Activated naive CD4-positive, alpha-beta T cell treated with anti-CD3 and anti-CD28 coated beads, Interleukin-2, amount 50 U/mL, for 24 hours (primary cell): ENCODE measurements around the gene TMEM86B.
A peak's percentile ranks its signal among the peaks of the same experiment; 100 is the strongest.

Experiments
- H3K27ac Mint-ChIP-seq: one replicate; pipeline ENCODE4 v1.8.0; 2021; ENCODE audit warnings: mild to moderate bottlenecking, mixed read lengths
- H3K27me3 Mint-ChIP-seq: one replicate; pipeline ENCODE4 v1.8.0; 2021; ENCODE audit warnings: mixed read lengths
- H3K36me3 Mint-ChIP-seq: one replicate; pipeline ENCODE4 v1.8.0; 2021; ENCODE audit warnings: mixed read lengths
- H3K4me1 Mint-ChIP-seq: one replicate; pipeline ENCODE4 v1.8.0; 2021; ENCODE audit warnings: mixed read lengths
- H3K4me3 Mint-ChIP-seq: one replicate; pipeline ENCODE4 v1.8.0; 2021; ENCODE audit warnings: mild to moderate bottlenecking, mixed read lengths
- H3K9me3 Mint-ChIP-seq: one replicate; pipeline ENCODE4 v1.8.0; 2021; ENCODE audit warnings: mixed read lengths

Gene TMEM86B

GRCh38 chr19:55250262-55251036, 21.9 kb upstream of the TMEM86B start:
- peak overlapping the region; percentile 91 for H3K27ac Mint-ChIP-seq
- H3K9me3 Mint-ChIP-seq, result no peaks in the 10 kb centered on the region
- H3K4me3 Mint-ChIP-seq, result peak overlapping the region; percentile 86
- peaks cover 55% of the 10 kb centered on the region for H3K4me1 Mint-ChIP-seq
- no peaks in the 10 kb centered on the region for H3K27me3 Mint-ChIP-seq
- peaks cover 11% of the 10 kb centered on the region for H3K36me3 Mint-ChIP-seq

GRCh38 chr19:55249841-55250240, 21.3 kb upstream of the TMEM86B start:
- no peaks in the 10 kb centered on the region for H3K9me3 Mint-ChIP-seq
- no peaks in the 10 kb centered on the region for H3K27me3 Mint-ChIP-seq
- H3K36me3 Mint-ChIP-seq, result peaks cover 11% of the 10 kb centered on the region
- peaks cover 52% of the 10 kb centered on the region for H3K4me1 Mint-ChIP-seq
- no peak overlapping the region for H3K27ac Mint-ChIP-seq
- H3K4me3 Mint-ChIP-seq, result no peak overlapping the region

DNA sequence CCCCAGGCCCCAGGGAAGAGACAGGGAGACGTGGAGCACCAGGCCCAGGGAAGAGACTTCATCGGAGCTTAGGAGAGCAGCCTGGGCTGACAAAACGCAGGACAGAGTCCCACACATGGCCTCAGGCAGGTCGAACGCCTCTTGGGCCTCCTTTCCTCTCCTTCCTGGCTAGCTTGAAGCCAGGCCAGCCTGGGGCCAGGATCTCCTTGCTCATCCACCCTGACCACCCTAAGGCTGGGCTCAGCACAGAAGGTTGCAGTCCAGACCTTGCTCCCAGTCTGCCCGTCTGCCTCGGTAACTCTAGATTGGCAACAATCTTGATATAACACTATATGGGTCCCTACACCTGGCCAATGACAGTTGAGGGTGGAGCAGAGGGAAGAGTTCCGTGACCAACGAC, 20.1 kb upstream of the TMEM86B start:
- Mint-ChIP-seq H3K27ac (no peak overlapping the region), H3K27me3 (no peaks in the 10 kb centered on the region), H3K4me3 (no peak overlapping the region), H3K36me3 (peaks cover 9% of the 10 kb centered on the region), H3K9me3 (no peaks in the 10 kb centered on the region), H3K4me1 (peaks cover 43% of the 10 kb centered on the region)

DNA sequence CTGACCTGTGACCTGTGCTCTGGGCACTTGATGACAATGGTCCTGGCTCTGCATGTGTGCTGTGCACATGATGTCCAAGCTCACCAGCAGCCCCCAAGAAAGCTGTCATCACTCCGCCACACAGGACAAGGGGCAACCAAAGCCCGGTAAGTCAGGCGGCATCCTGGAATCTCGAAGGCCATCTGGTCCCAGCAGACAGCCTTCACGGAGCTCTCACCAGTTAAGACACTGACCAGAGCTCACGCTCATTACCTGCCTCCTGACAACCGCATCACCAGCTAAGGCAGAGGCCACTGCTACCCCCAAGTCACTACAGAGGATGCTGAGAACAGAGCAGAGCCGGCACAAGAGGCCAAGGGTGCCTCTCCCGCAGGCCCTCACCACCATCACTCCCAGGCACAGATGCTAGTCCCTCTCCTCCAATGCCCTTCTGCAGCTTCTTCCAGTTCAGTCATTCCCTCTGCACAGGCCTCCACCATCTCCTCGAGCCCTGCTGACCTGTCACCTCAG, 19.7 kb upstream of the TMEM86B start:
- Mint-ChIP-seq H3K36me3 (peaks cover 9% of the 10 kb centered on the region), H3K27me3 (no peaks in the 10 kb centered on the region), H3K27ac (no peak overlapping the region), H3K9me3 (no peaks in the 10 kb centered on the region), H3K4me3 (no peak overlapping the region), H3K4me1 (peaks cover 39% of the 10 kb centered on the region)

- H3K4me3 Mint-ChIP-seq, result no peak overlapping the region
- H3K36me3 Mint-ChIP-seq, result peaks cover 10% of the 10 kb centered on the region
- no peaks in the 10 kb centered on the region for H3K27me3 Mint-ChIP-seq
- H3K4me1 Mint-ChIP-seq, result peaks cover 38% of the 10 kb centered on the region
- H3K9me3 Mint-ChIP-seq, result no peaks in the 10 kb centered on the region
- no peak overlapping the region for H3K27ac Mint-ChIP-seq
Measured at GRCh38 chr19:55247621-55248099, 19.1 kb upstream of the TMEM86B start.

DNA sequence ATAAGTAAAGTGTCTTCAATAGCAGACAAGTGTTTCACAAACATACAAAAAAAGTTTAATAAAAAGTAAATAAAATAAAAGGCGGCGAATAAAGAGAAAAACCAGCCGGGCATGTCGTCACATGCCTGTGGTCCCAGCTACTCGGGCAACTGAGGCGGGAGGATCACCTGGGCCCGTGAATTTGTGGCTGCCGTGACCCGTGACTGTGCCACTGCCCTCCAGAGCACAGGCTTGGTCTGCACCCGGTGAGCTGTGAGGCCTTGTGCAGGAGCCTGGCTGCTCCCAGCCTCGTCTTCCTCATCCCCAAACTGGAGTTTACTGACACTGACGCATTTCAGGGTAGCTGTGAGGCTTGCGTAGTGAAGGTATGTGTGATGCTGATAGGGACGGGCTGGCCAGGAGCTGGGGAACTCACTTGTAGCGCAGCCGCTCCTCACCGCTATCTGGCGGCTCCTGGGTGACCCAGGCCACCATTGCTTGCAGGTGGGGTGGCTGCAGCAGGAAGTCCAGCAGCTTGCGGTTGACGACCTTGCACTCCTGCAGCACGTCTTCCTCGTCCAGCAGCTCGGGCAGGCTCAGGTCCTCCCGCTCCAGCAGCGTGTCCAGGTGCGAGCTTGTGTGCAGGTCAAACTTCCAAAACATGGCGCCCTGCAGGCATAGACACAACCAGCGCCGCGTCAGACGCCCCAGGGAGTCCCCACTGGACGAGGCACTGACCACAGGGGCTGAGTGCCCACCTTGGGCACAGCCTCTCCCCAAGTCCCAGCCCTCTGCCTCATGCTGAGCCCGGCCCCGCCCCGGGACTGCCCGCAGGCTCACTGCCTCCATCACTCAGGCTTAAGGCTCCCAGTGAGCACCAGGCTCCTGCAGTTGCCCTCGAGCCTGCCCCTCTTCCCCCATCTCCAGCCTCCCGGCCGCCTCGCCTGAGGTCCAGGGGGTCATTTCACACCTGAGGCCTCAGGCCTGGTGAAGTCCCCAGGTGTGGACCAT, 18.2 kb upstream of the TMEM86B start:
- Mint-ChIP-seq H3K36me3 (peaks cover 11% of the 10 kb centered on the region), H3K4me3 (no peak overlapping the region), H3K4me1 (peaks cover 31% of the 10 kb centered on the region), H3K9me3 (no peaks in the 10 kb centered on the region), H3K27ac (no peak overlapping the region), H3K27me3 (no peaks in the 10 kb centered on the region)

DNA sequence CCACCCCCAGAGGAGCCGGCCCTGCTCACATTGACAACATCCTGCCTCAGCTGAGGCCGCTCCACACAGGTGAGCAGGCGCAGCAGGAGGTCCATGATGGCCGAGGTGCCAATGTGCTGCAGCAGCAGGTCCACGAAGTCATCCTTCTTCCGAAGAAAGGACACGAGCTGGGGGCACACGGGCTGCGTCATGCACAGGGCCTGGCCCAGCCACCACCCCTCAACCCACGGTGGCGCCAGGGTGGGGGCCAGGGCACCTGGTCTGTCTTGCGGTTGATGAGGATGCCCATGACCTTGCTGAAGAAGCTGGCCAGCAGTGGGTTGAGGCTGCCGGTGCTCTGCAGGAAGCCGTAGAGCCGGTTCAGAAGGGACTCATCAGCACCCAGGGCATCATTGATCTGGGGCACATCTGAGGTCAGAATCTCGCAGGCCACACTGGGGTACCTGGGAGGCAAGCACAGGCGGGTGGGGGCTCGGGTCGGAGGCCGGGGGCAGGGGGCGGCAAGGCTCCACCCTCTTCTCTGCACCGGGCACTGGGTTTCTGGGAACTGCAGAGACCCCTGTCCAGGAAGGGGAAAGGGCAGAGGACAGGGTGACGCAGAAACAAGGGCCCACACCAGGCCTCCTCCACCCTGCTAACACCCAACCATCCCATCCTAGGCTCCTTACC, 16.8 kb upstream of the TMEM86B start:
- peaks cover 9% of the 10 kb centered on the region for H3K36me3 Mint-ChIP-seq

GRCh38 chr19:55244004-55244680, 15.6 kb upstream of the TMEM86B start:
- peaks cover 14% of the 10 kb centered on the region for H3K4me1 Mint-ChIP-seq
- H3K9me3 Mint-ChIP-seq, result no peaks in the 10 kb centered on the region
- H3K4me3 Mint-ChIP-seq, result no peak overlapping the region
- H3K36me3 Mint-ChIP-seq, result peaks cover 9% of the 10 kb centered on the region
- no peak overlapping the region for H3K27ac Mint-ChIP-seq
- H3K27me3 Mint-ChIP-seq, result no peaks in the 10 kb centered on the region

More for the DNA sequence above, 16.8 kb upstream of the TMEM86B start:
- Mint-ChIP-seq H3K4me1 (peaks cover 18% of the 10 kb centered on the region), H3K27me3 (no peaks in the 10 kb centered on the region), H3K9me3 (no peaks in the 10 kb centered on the region), H3K27ac (no peak overlapping the region), H3K4me3 (no peak overlapping the region)

DNA sequence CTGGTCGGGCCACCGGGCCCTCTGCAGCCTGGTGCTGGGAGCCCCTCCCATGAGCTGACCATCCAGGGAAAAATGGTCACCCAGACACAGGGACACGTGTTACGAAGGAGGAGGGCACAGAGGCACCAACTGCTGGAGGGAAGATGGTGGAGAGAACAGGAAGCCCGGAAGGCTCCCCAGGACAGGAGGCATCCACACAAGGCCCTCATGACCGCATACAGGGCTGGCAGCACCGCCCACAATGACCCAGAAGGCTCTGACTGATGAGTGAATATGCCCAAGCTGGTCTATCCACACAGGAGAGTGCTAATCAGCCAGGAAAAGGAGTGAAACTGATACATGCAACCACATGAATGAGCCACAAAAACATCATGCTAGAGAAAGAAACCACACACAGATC, 14.0 kb upstream of the TMEM86B start:
- H3K36me3 Mint-ChIP-seq, result peaks cover 9% of the 10 kb centered on the region

DNA sequence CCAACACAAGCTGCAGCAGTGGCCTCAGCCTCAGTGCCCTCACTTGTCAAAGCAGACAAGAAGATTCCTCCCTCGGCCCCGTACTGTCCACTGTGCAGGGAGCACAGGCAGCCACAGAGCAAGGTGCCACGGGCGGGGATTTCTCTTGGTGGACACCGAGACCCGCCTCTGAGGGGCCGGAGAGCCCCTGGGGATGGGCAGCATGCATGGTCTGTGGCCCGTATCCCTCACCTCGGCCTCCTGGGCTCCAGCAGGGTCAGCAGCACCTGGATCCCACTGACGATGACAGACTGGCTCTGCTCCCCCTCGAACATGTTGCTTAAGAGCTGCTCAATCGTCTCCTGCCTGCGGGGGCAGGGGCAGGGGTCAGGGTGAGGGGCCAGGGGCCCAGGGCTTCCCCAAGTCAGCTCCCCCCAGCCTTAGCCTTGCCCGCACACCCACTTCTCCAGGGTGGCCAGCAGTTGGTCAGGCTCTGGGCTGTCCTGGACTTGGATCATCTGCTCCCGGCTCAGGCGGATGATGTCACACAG, 13.4 kb upstream of the TMEM86B start:
- Mint-ChIP-seq H3K27me3 (no peaks in the 10 kb centered on the region), H3K4me1 (no peaks in the 10 kb centered on the region), H3K9me3 (no peaks in the 10 kb centered on the region), H3K27ac (no peak overlapping the region), H3K36me3 (peaks cover 9% of the 10 kb centered on the region), H3K4me3 (no peak overlapping the region)

More for the DNA sequence above, 14.0 kb upstream of the TMEM86B start:
- Mint-ChIP-seq H3K4me1 (no peaks in the 10 kb centered on the region), H3K9me3 (no peaks in the 10 kb centered on the region), H3K27ac (no peak overlapping the region), H3K27me3 (no peaks in the 10 kb centered on the region), H3K4me3 (no peak overlapping the region)

GRCh38 chr19:55241143-55241934, 12.8 kb upstream of the TMEM86B start:
- Mint-ChIP-seq H3K27ac (peak overlapping the region; percentile 51), H3K27me3 (no peaks in the 10 kb centered on the region), H3K4me1 (no peaks in the 10 kb centered on the region), H3K36me3 (peaks cover 12% of the 10 kb centered on the region), H3K4me3 (no peak overlapping the region), H3K9me3 (no peaks in the 10 kb centered on the region)

GRCh38 chr19:55240713-55241020, 12.1 kb upstream of the TMEM86B start:
- Mint-ChIP-seq H3K4me3 (no peak overlapping the region), H3K4me1 (no peaks in the 10 kb centered on the region), H3K27ac (peak overlapping the region; percentile 35), H3K9me3 (no peaks in the 10 kb centered on the region), H3K36me3 (peaks cover 13% of the 10 kb centered on the region), H3K27me3 (no peaks in the 10 kb centered on the region)

DNA sequence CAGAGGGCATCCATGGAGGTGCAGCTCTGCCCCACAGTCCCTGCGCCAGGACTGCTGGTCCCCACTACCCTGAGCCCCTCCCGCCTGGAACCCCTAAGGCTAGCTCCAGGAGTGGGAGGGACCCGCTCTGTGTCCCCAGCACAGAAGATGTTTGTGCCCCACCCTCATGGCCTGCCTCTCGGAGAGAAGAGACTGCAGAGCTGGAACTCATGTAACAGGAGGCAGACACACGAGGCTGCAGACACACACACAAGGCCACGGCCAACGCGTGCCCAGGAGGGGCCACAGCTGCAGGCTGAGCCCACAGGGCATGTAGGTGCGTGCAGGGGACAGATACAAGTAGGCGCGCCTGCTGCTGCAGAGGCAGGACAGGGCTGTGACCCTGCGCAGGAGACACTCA, 10.4 kb upstream of the TMEM86B start:
- Mint-ChIP-seq H3K36me3 (peaks cover 20% of the 10 kb centered on the region), H3K9me3 (no peaks in the 10 kb centered on the region)

DNA sequence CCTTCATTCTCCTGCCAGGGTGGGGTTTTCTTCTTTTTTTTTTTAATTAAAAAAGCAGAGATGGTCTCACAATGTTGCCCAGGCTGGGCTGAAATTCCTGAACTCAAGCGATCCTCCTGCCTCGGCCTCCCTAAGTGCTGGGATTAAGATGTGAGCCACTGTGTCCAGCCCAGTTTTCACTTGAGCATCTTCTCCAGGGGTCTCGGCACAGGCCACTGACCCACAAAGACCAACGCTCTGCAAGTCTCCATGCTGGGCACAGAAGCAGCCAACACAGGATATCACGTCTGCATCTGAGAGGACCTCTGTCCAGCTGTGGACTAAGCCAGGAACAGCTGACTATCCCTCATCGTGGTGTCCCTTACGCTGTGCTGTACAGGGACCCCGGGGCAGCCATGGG, 9.5 kb upstream of the TMEM86B start:
- H3K36me3 Mint-ChIP-seq, result peaks cover 20% of the 10 kb centered on the region
- H3K4me1 Mint-ChIP-seq, result peaks cover 7% of the 10 kb centered on the region
- no peak overlapping the region for H3K4me3 Mint-ChIP-seq
- no peaks in the 10 kb centered on the region for H3K9me3 Mint-ChIP-seq
- no peak overlapping the region for H3K27ac Mint-ChIP-seq
- H3K27me3 Mint-ChIP-seq, result no peaks in the 10 kb centered on the region

More for the DNA sequence above, 10.4 kb upstream of the TMEM86B start:
- H3K4me3 Mint-ChIP-seq, result no peak overlapping the region
- no peaks in the 10 kb centered on the region for H3K27me3 Mint-ChIP-seq
- H3K27ac Mint-ChIP-seq, result no peak overlapping the region
- peaks cover 7% of the 10 kb centered on the region for H3K4me1 Mint-ChIP-seq
